ENCODE results near the gene PDE3A.

- no peak for TF ChIP-seq CTCF (conservative IDR thresholded peaks at IDR 0.05; ENCODE audit: low read depth, low read length)
- no peak for TF ChIP-seq EZH2 (IDR thresholded peaks at IDR 0.05; ENCODE audit: low read length, unreplicated experiment)
- TF ChIP-seq EZH2phosphoT487 (IDR thresholded peaks at IDR 0.05; ENCODE audit: borderline replicate concordance, low read length) = no peak
Observed at GRCh38 chr12:20722142-20722541, 353.8 kb downstream of the PDE3A start.

Data from PC-3 (cell line).